Activated CD8-positive, alpha-beta memory T cell treated with anti-CD3 and anti-CD28 coated beads for 48 hours (primary cell): ENCODE data around the gene SRCAP.
A peak's percentile ranks its signal among the peaks of the same experiment; 100 is the strongest.

ENCODE experiments used
- DNase-seq, 3 experiments: peaks; one replicate each; pipeline ENCODE4 v3.0.0-alpha.2; 2020; ENCODE audit warnings: low read depth in 2 of 3, low spot score in 2 of 3

SRCAP gene

DNA sequence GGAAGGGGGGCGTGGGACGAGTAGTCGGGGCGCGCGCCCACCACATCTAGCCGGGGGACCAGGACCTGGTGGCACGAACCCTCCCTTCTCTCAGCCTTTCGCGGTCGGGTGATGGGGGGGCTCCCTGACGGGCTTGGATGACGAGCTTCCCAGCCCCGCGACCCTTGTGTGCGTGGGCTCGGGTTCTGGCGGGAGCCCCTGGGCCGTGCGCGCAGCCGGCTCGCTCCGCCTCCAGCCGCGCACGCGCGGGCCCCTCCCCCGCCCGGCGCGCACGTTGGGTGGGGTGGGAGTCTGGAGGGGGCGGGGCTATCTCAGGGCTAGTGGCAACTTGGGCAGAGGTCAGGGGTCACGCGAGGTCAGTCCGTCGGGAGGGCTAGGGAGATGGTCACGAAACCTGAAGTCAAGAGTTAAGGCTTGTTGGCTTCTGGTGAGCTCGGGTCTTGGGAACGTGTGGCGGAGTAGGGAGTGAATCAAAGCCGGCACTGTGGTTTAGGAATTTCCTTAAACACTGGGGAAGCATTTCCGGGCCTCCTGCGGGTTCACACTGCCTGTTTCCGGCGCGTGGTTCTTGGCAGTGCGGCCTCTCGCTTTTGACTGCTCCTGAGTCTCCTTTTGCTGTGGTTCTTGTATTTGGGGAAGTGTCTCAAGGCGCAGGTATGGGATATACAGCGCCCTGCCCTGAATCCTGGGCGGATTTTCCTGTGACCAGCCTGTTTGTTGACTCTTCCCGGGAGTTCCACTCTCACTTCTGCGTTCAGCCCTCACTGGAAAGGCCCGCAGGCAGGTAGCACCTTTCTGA, at the start of gene SRCAP:
TSS of gene SRCAP (plus strand) at position 356 of the 799 bp plus-strand sequence. CDS start 1,654 bp downstream, outside the sequence.
- peak; percentile 84 to 87 (median 87) for DNase-seq

DNA sequence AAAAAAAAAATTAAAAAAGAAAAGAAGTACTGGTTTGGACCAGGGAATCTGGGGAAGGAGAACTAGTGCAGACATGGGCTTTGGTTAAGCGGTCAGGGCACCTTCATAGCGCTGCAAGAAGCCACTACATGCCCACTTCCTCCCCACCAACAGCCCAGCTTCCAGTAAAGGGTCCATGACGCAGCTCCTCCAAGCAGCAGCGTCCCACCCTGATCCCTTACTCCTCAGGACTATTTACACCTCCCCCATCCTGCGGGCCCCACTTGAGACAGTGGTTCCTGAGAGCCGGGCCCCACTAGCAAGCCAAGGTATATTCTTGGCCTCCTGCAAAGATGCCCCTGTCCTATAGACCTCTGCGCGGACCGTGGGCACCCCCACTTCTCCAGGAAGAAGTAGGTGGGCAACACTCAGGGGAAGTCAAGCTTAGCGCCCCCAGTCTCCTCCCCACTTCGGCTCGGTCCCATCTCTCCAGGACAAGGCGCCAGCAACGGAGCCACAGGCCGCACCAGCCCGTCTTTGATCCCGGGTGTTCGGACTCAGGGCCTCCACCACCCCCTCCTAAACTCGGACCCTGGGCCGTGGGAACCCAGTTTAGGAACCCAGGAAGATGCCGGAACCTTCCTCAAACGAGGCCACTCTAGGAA, 49.1 kb upstream of the SRCAP start:
- no peak for DNase-seq

DNA sequence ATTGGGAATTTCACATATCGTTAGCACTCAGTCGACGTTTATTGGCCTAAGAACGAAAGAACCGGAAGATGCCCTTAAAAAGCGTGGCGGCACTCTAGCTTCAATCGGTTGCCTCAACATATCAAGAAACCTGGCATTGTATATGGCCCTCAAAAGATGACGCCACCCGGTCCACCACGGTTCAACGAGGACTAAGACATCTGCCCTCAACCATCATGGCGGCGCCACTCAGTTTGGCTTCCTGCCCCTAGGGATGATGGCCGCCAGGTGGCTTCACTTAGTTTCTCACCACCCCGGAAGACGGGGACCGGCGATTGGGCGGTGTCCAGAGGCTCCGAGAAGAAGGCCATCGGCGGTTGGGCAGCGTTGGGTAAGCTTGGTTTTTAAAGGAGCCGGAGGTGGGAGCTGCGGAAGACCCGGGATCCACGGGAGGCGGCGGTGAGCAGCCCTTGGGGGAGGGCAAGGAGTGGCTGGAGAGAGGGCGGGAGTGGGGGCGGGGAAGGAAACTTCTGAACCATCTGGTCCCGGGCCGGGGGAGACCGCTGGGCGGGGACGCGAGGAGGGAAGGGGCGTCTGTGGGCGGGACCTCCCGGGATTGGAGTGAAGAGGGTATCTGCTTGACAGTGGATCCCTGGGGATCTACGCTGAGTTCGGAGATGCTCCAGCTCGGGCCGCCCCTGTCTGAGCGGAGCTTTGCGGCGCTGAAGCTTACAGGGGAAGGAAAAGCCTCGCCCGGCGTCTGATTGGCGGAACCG, 48.4 kb upstream of the SRCAP start, which contains the start of gene PRR14:
TSS of gene PRR14 (plus strand) at position 592 of the 755 bp plus-strand sequence. CDS start 686 bp downstream, outside the sequence.
- peak; percentile 90 to 98 (median 90) for DNase-seq

DNA sequence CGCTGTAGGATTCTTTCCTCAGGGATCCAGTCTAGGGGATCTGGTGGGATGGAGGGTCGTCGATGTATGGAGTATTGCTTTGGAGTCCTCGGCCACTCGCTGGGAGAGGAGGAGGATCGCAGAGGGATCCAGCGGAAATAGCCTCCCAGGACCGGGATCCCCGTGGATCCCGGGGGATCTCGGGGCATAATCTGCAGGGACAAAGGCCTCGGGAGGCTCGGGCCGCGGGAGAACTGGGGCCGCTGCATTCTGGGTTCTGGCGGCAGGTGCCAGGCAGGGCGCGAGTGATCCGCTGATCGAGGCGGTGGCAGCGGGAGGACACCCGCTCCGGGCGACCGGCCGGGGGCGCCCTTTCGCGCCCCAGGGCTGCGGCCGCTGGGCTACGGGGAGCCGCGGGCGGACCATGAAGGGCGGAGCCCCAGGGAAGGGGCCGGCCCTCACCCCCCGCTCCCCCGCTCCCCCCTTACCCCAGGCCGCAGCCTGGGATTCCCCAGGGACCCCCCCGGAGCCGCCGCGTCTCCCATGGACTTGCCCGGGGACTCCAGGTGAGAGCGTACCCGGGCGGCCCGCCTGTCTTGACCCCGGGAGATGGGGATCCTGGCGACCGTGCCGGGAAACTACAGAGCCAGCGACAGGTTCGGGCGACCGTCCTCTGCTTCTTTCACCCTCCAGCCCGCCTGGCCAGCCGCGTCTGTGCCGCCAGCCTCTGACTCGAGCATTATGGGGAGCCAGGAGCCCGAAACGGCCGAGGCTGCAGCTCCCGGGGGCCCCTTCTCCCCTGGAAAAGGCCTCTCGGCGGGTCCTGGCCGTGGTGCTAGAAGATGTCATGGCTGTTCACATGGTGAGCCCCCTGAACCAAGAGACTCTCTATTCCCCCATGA, 47.6 kb upstream of the SRCAP start:
- peak; percentile 55 to 79 (median 61) for DNase-seq

DNA sequence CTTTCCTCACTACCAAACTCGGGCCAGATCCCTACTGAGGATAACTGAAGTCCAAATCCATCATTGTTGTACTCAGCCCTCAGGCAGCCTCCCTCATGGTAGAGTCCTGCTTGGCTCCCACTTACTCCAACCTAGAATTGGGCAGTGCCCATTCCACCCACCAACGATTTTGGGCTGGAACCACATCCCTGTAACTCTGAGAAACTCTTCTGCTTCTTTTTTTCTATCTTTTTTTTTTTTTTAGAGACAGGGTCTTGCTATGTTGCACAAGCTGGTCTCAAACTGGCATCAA, 47.0 kb upstream of the SRCAP start:
- DNase-seq: no peak

DNA sequence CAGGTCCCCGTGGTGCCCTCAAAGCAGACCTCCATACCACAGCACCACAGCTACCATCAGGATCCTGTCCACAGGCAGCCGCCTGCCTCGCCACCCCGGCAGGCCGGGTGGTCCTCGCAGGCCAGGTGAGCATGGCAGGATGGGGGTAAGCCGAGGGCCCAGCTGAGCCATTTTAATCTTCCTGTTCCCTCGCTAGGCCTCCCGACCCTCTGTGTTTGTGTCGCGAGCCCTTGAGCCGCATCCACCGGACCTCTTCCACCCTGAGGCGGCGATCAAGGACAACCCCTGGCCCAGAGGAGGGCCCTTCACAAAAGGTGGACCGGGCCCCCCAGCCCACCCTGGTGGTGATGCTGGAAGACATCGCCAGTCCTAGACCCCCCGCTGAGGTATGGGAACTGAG, 46.3 kb upstream of the SRCAP start:
- DNase-seq: no peak

DNA sequence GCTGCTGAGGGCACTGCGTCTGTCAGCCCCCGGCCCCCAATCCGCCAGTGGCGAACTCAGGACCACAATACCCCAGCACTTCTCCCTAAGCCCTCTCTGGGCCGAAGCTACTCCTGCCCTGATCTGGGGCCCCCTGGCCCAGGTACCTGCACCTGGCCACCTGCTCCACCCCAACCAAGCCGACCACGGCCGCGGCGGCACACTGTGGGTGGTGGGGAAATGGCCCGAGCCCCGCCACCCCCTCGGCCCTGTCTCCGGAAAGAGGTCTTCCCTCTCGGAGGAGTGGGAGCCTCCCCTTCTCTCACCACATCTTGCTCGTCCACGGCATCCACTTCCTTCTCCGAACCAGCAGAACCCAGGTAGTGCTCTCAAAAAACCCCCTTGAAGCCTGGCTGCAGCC, 44.1 kb upstream of the SRCAP start:
- DNase-seq: no peak

DNA sequence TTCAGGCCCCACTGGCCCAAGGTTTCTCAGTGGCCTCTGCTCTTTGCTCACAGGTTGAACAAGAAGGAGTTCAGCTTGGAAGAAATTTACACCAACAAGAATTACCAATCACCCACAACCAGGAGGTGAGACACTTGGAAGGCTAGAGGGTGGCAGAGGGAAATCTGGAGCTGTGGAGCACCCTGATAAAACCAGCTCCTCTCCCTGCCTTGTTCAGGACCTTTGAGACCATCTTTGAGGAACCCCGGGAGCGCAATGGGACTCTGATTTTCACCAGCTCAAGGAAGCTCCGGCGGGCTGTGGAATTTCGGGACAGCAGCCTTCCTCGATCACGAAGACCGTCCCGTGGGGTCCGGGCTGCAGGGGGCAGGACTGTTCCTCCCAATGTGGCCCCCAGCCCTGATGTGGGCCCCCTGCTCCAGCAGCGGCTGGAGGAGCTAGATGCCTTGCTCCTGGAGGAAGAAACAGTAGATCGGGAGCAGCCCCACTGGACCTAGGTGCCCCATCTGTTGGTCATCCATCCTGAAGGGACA, 43.1 kb upstream of the SRCAP start:
- no peak for DNase-seq

DNA sequence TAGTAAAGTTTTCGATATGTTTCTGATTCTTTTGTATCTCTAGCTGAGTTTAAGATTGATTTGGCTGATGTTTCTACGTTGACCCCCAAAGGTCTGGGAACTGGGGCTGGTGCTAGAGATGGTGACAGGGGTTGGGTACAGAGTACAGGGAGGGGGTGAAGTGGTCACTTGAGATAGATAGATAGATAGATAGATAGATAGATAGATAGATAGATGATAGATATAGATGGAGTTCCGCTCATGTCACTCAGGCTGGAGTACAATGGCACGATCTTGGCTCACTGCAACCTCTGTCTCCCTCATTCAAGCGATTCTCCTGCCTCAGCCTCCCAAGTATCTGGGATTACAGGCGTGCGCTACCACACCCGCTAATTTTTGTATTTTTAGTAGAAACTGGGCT, 42.6 kb upstream of the SRCAP start:
- DNase-seq: no peak

DNA sequence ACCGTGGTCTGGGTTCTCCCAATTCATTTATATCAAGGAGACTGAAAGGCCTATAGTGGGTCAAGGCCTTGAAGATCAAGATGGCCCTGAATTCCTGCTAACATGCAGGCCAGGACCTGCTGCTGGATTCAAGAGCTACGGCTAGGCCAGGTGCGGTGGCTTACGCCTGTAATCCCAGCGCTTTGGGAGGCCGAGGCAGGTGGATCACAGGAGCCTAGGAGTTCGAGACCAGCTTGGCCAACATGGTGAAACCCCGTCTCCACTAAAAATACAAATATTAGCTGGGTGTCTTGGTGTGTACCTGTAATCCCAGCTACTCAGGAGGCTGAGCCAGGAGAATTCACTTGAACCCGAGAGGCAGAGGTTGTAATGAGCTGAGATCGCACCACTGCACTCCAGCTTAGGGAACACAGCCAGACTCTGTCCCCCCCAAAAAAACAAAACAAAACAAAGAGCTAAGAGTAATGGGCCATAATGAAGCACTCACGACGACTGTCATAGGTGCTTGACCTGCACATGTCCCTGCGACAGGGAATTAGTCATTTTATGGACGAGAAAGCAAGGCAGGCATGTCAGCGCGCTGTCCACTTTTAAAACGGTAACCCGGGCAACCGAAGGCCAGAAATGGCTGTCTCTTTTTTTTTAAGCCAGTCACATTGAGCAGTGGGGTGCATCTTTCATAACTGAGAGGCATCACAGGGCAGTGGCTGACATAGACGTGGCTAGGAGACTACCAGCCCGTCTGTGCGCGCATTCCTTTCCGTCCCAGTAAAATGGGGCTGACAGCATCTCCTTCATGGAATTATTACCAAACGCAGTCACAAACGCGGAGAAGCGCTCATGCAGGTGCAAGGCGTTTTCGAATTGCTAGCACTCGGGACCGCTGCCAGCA, 41.8 kb upstream of the SRCAP start:
- peak in 1 of 3 experiments; percentile 16 for DNase-seq

DNA sequence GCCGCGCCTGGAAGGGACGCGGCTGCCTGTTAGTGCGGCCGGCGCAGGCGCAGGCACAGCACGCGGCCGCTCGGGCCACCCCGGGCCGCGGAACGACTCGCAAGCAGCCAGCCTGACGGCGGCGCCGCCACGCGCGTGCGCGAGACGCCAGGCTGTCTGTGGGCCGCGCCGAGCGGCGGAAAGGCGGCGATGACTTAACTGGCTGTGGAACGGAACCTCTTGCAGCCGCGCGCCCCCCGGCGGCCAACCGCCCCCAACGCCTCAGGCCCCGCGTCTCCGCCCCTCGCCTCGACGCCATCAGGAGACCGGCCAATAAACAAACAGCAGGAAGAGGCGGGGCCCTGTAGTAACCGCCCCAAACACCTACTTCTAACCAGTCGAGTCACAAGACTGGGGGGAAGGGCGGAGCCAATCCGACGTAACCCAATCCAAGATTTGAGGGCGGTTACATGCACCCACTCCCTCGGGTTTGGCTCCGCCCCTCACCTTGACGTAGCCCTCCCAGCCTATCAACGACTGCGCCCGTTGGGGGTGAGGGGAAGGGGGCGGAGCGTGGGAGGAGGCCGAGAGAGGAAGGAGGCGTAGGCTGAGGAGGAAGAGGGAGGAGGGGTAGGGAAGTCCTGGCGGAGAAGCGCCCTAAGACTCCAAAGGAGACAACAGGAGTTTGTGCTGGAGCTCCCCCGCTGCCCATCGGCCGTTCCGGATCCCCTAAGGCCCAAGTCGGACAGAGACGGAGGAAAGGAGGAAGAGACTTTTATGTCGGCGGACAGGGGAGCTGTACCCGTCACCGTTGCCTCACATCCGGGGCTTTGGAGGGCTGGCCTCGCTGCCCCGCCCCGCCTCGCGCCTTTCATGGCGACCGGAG, 40.9 kb upstream of the SRCAP start, which contains the start of gene FBRS:
TSS of gene FBRS (plus strand) at position 566 of the 865 bp plus-strand sequence. CDS start 1,088 bp downstream, outside the sequence.
- DNase-seq: peak; percentile 98 to 100 (median 99)

DNA sequence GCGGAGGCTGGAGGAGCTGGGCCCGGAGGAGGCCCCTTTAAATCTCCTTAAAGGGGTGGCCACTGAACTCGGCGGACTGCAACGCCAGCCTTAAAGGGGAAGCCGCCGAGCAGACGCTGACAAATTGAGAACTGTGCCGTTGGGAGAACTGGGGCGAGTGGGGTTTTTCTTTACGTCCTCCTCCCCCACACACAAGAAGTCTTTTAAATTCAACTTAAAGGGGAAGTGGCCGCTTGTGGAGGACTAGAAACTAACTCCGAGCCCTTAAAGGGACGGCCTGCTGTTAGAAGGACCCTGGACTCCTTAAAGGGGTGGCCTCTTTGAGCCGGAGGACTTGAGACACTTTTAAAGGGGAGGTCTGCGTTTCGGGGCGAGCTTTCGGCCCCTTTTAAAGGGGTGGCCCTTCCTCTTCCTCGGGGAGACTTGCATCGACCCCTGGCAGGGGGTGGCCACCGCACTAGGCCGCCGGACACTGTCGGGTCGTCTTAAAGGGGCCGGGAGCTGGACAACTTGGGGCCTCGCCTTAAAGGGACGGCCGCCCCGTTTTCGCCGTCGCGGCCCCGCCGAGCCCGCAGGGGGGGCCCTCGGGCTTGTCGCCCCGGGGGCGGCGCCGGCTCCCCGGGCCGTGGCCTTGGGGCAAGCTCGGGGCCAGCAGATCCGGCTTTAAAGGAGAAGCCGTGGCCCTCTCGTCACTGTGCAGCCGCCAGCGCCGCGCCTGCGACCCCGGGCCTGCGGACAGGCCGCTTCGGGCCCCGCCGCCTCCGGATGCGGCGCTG, 40.1 kb upstream of the SRCAP start:
- peak in 2 of 3 experiments; percentile 52 to 58 for DNase-seq

DNA sequence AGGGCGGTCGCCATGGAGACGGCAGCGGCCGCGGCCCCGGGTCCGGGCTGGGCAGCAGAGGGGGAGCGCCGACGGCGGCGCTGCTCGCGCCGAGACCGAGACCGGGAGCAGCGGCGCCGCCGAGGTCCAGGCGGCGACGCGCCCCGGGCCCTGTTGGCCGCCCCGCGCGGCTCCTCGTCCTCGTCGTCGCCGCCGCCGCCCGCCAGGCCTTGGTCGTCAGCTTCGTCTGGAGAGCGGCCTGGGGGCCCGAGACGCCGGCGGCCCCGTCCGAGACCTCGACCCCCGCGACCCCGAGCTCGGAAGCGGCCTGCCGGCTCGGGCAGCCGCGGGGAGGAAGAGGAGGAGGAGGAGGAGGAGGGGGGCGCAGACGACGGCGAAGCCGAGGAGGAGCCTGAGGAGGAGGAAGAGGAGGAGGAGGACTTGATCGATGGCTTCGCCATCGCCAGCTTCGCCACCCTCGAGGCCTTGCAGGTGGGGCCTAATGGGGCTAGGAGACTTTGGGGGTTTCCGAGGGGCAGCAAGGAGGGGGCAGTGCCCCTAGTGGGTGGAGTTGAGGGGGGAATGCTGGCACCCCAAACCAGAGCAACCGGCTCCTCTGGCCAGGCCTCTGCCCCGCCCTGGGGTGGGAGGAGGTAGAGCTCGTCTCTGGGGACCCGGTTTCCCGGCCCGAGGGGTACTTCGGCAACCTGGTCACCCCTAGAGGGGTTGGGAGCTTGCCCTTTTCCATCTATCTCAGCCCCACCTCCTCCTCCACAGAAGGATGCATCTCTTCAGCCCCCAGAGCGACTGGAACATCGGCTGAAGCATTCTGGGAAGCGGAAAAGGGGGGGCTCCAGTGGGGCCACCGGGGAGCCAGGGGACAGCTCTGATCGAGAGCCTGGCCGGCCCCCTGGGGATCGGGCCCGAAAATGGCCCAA, 39.2 kb upstream of the SRCAP start:
- DNase-seq: peak in 2 of 3 experiments; percentile 30 to 35

DNA sequence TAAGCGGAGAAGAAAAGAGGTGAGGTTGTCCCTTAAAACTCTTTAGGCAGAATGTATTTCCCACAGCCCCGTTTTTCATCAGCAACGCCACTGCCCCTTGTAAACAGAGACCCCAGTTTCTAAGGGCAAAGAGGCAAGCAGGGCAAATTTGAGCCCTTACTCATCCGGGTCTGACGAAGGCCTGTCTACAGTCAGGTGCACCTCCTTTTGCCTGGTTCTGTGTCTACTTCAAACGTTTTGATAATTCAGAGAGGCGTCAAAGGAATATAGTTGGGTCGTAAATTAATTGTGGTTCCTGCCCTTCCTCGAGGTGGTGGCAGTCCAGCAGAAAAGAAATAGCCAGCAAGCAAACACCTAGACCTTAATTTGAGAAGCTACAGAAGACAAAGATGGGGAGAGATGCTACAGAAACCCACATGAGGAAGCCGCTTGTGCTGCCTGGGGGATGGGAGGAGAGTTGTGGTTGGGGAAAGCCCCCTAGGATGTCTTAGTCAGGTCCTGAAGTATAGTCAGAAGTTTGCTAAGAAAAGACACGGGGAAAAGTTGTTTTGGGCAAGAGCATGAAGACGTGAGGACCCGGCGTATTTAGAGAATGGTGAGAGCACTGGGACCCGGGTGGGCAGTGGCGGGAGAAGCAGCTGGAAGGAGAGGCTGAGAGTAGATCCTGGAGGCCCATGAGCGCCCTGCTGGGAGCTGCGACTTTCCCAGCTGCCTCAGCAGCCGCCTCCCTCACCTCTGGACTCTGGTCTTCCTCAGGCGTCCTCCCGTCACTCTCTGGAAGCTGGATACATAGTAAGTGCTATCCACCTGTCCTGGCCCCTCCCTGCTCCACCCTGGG, 38.3 kb upstream of the SRCAP start:
- peak in 2 of 3 experiments; percentile 45 to 57 for DNase-seq

DNA sequence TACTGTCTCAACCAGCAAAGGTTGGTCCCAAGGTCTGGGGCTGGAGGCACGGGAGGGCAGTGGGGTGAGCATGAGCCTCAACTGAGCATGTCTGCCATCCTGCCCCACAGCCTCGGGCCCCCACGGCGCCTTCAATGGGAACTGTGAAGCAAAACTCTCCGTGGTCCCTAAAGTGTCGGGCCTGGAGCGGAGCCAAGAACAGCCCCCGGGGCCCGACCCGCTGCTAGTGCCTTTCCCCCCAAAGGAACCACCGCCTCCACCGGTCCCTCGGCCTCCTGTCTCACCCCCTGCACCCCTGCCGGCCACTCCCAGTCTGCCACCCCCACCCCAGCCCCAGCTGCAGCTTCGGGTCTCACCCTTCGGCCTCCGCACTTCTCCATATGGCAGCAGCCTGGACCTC, 36.5 kb upstream of the SRCAP start:
- DNase-seq: no peak

DNA sequence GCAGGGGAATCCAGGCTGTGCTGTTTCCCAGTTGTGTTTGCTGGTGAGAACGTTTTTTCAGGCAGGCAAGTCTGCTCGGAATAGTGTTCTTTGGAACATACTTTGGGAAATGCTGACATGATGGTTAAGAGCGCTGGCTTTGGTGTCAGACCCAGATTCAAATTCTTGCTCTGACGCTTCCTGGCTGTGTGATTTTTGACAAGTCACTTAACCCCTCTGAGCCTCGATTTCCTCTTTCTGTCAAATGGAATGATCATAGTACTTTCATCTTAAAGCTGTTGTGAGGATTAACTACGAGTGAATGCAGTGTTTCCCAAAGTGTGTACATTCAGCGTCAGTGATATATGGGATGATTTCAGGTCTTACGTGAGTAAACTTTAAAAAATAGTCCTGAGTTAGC, 35.9 kb upstream of the SRCAP start:
- no peak for DNase-seq
